GM23248 (cell line): ENCODE measurements around the gene THRSP. TPM values are rescaled to one million over a fixed set of nuclear protein-coding genes. Genes with fewer than 3 reads are reported as not detected.
"Not testable (repeated sequence)": the region's sequence is repeated elsewhere in the genome, so short reads cannot be mapped to it uniquely, and the experiment has no call there.

Experiments
- DNase-seq: peaks from one replicate; pipeline ENCODE4 v3.0.0-alpha.2; 2015
- H2AFZ ChIP-seq: fragments of 200-600 bp; sonication (generic); 2 replicates; pipeline ENCODE4 v1.6.1; 2016; ENCODE audit warnings: antibody characterized with exemption
- H3F3A ChIP-seq: fragments of 200-600 bp; sonication (generic); 2 replicates; pipeline ENCODE4 v1.6.1; 2016; ENCODE audit warnings: mild to moderate bottlenecking, antibody characterized with exemption, mixed run types; ENCODE audit not compliant: insufficient read depth
- H3K27ac ChIP-seq: fragments of 200-600 bp; sonication (generic); 2 replicates; pipeline ENCODE4 v1.5.1; 2016; ENCODE audit warnings: mild to moderate bottlenecking
- H3K27me3 ChIP-seq: fragments of 200-600 bp; sonication (generic); replicated peaks from 2 replicates; pipeline ENCODE4 v1.6.1; 2016; ENCODE audit warnings: mild to moderate bottlenecking; ENCODE audit not compliant: insufficient read depth
- H3K36me3 ChIP-seq: fragments of 200-600 bp; sonication (generic); 2 replicates; pipeline ENCODE4 v1.6.1; 2016; ENCODE audit warnings: low read depth, mild to moderate bottlenecking
- H3K4me1 ChIP-seq: fragments of 200-600 bp; sonication (generic); 2 replicates; pipeline ENCODE4 v1.6.1; 2016; ENCODE audit warnings: mild to moderate bottlenecking; ENCODE audit not compliant: insufficient read depth
- H3K4me2 ChIP-seq: fragments of 200-600 bp; sonication (generic); one replicate; pipeline ENCODE4 v1.6.1; 2016; ENCODE audit warnings: mild to moderate bottlenecking; ENCODE audit not compliant: unreplicated experiment
- H3K4me3 ChIP-seq: fragments of 200-600 bp; sonication (generic); 2 replicates; pipeline ENCODE4 v1.5.1; 2016; ENCODE audit warnings: mild to moderate bottlenecking
- H3K79me2 ChIP-seq: fragments of 200-600 bp; sonication (generic); 2 replicates; pipeline ENCODE4 v1.6.1; 2016; ENCODE audit warnings: mild to moderate bottlenecking; ENCODE audit not compliant: insufficient read depth
- H3K9ac ChIP-seq: fragments of 200-600 bp; sonication (generic); 2 replicates; pipeline ENCODE4 v1.6.1; 2016; ENCODE audit warnings: mild to moderate bottlenecking
- H3K9me2 ChIP-seq: fragments of 200-600 bp; sonication (generic); 2 replicates; pipeline ENCODE4 v1.6.1; 2016; ENCODE audit warnings: mixed run types, mild to moderate bottlenecking, moderate library complexity; ENCODE audit not compliant: insufficient read depth
- H3K9me3 ChIP-seq: fragments of 200-600 bp; sonication (generic); one replicate; pipeline ENCODE4 v1.6.1; 2017; ENCODE audit warnings: low read depth
- H4K20me1 ChIP-seq: fragments of 200-600 bp; sonication (generic); 2 replicates; pipeline ENCODE4 v1.6.0; 2016; ENCODE audit not compliant: insufficient read depth
- EZH2 ChIP-seq: fragments of 200-600 bp; sonication (generic); IDR thresholded peaks from 2 replicates; pipeline ENCODE4 v1.6.1; 2018; ENCODE audit warnings: antibody characterized with exemption, mild to moderate bottlenecking; ENCODE audit not compliant: insufficient read depth, poor library complexity, severe bottlenecking
- EZH2phosphoT487 ChIP-seq: fragments of 200-600 bp; sonication (generic); IDR thresholded peaks from 2 replicates; pipeline ENCODE4 v1.6.1; 2018; ENCODE audit warnings: antibody characterized with exemption, moderate library complexity, mild to moderate bottlenecking, low read depth; ENCODE audit not compliant: insufficient read depth
- WGBS, 2 experiments: methylation state at CpG; one replicate each; pipeline ENCODE4 v1.1.6; 2015 to 2017; ENCODE audit warnings: low lambda C conversion rate in 2 of 2, low coverage in 1 of 2; ENCODE audit errors: missing lambda C conversion rate in 2 of 2; 5-methylcytosine and 5-hydroxymethylcytosine counted together
- in situ Hi-C: fragments of 300-500 bp; cut with MboI; formaldehyde crosslinking; loops from 2 replicates; pipeline ENCODE4 v1.15.0; 2020
- polyA plus RNA-seq: library from polyadenylated mRNA; unstranded; fragments of >200 nt; fragmentation: Nextera tagmentation; extraction: Ambion mirVana; gene quantifications from 2 replicates; pipeline ENCODE4 v1.2.1, GENCODE V29; 2016
- total RNA-seq: library from RNA; depleted of rRNA; stranded (reverse); fragments of >200 nt; shearing (Covaris generic); gene quantifications from 2 replicates; pipeline ENCODE4 v1.2.3, GENCODE V29; 2014

Gene THRSP
- total and polyA plus RNA-seq, 2 experiments from 2014 or later: not detected

GRCh38 chr11:78083021-78083420 lies 19.4 kb downstream of the THRSP start:
- H3K27ac ChIP-seq: no peak overlapping the region
- no peaks in the 10 kb centered on the region for H3K36me3 ChIP-seq
- H3K27me3 ChIP-seq: no peaks in the 10 kb centered on the region
- no peaks in the 10 kb centered on the region for H4K20me1 ChIP-seq
- no peaks in the 10 kb centered on the region for H3K9me2 ChIP-seq
- peaks cover 20% of the 10 kb centered on the region for H3K79me2 ChIP-seq
- H3K4me3 ChIP-seq: no peak overlapping the region
- 35 to 41% methylated on average over 4 of the region's 4 CpGs for WGBS, 2 experiments
- H3K4me2 ChIP-seq: no peak overlapping the region
- TF ChIP-seq EZH2 (no peak), EZH2phosphoT487 (no peak)
- no peaks in the 10 kb centered on the region for H3F3A ChIP-seq
- H3K9ac ChIP-seq: no peak overlapping the region
- no peak for DNase-seq
- in situ Hi-C loops: no loop called here
- H2AFZ ChIP-seq: no peak overlapping the region
- H3K9me3 ChIP-seq: no peaks in the 10 kb centered on the region
- peaks cover 5% of the 10 kb centered on the region for H3K4me1 ChIP-seq

GRCh38 chr11:78084506-78084905 lies 20.8 kb downstream of the THRSP start:
- H3K9ac ChIP-seq, H3K9me2 ChIP-seq, H4K20me1 ChIP-seq, H3K36me3 ChIP-seq, H3K27me3 ChIP-seq, H3K4me1 ChIP-seq, DNase-seq, H2AFZ ChIP-seq, H3K4me2 ChIP-seq, H3K9me3 ChIP-seq, in situ Hi-C loops, H3K79me2 ChIP-seq, H3K27ac ChIP-seq, H3K4me3 ChIP-seq, H3F3A ChIP-seq: not testable (repeated sequence)
- WGBS, 2 experiments: 93 to 95% methylated on average over 8 of the region's 8 CpGs

GRCh38 chr11:78085972-78086371 lies 22.3 kb downstream of the THRSP start:
- Histone ChIP-seq H3K9me3 (no peaks in the 10 kb centered on the region), H3K4me2 (no peak overlapping the region), H3K27ac (no peak overlapping the region), H3K27me3 (no peaks in the 10 kb centered on the region), H3K9me2 (no peaks in the 10 kb centered on the region), H3K4me1 (no peaks in the 10 kb centered on the region), H2AFZ (no peak overlapping the region), H3F3A (no peaks in the 10 kb centered on the region), H3K36me3 (no peaks in the 10 kb centered on the region), H3K9ac (no peak overlapping the region), H4K20me1 (no peaks in the 10 kb centered on the region), H3K4me3 (no peak overlapping the region), H3K79me2 (no peaks in the 10 kb centered on the region)
- no peak for DNase-seq
- in situ Hi-C loops: no loop called here
- no peak for TF ChIP-seq EZH2phosphoT487
- no peak for TF ChIP-seq EZH2
- 43 to 49% methylated on average over 3 of the region's 3 CpGs for WGBS, 2 experiments

- in situ Hi-C loops, H3K4me3 ChIP-seq, H4K20me1 ChIP-seq, H3K27ac ChIP-seq, H3F3A ChIP-seq, H2AFZ ChIP-seq, H3K79me2 ChIP-seq, H3K9me2 ChIP-seq, H3K4me2 ChIP-seq, H3K9me3 ChIP-seq, H3K4me1 ChIP-seq, H3K36me3 ChIP-seq, DNase-seq, H3K27me3 ChIP-seq, H3K9ac ChIP-seq: not testable (repeated sequence)
- WGBS, 2 experiments: 85 to 89% methylated on average over 6 of the region's 6 CpGs
Measured at GRCh38 chr11:78086521-78087074, 22.9 kb downstream of the THRSP start.

GRCh38 chr11:78094250-78094649 lies 30.6 kb downstream of the THRSP start:
- no peak for DNase-seq
- H3K79me2 ChIP-seq: no peaks in the 10 kb centered on the region
- no peaks in the 10 kb centered on the region for H3K9me2 ChIP-seq
- H4K20me1 ChIP-seq: no peaks in the 10 kb centered on the region
- no peaks in the 10 kb centered on the region for H3K27me3 ChIP-seq
- no peaks in the 10 kb centered on the region for H3F3A ChIP-seq
- no peak overlapping the region for H3K4me2 ChIP-seq
- no peak overlapping the region for H3K9ac ChIP-seq
- no peaks in the 10 kb centered on the region for H3K4me1 ChIP-seq
- H3K4me3 ChIP-seq: no peak overlapping the region
- in situ Hi-C loops: no loop called here
- H3K9me3 ChIP-seq: no peaks in the 10 kb centered on the region
- no peak overlapping the region for H2AFZ ChIP-seq
- no peak for TF ChIP-seq EZH2phosphoT487
- peaks cover 3% of the 10 kb centered on the region; the same call in 1 of the 2 replicates for H3K36me3 ChIP-seq
- H3K27ac ChIP-seq: no peak overlapping the region
- 97 to 100% methylated on average over 2 of the region's 2 CpGs for WGBS, 2 experiments
